Natural killer cell treated with Interleukin-12 subunit alpha and Interleukin-12 subunit beta and Interleukin-15 and Interleukin-18, amount 100 ng/mL, for 72 hours (primary cell): ENCODE measurements around the gene PPP2R5C. TPM values are rescaled to one million over a fixed set of nuclear protein-coding genes. Genes with fewer than 3 reads are reported as not detected.

ENCODE experiments used
- ATAC-seq, 2 donors: fragments of 150-1000 bp; cut with Tn5 transposase in 1 of 2; sonication (Bioruptor Pico), chemical (Tn5 transposase) in 1 of 2; 2 replicates each; pipeline ENCODE4 v1.10.0; 2021
- DNase-seq: peaks from one replicate; pipeline ENCODE4 v3.0.0; 2022; ENCODE audit warnings: low spot score
- H3K27ac Mint-ChIP-seq, 2 donors: 1 replicate in 1 of 2; 2 replicates in 1 of 2; pipeline ENCODE4 v1.8.0; 2022; ENCODE audit warnings: mixed read lengths in 2 of 2, mild to moderate bottlenecking in 1 of 2, moderate library complexity in 1 of 2
- H3K27me3 Mint-ChIP-seq, 2 donors: 1 replicate in 1 of 2; 2 replicates in 1 of 2; pipeline ENCODE4 v1.8.0; 2022; ENCODE audit warnings: mixed read lengths in 2 of 2
- H3K36me3 Mint-ChIP-seq: one replicate; pipeline ENCODE4 v1.8.0; 2022; ENCODE audit warnings: mixed read lengths
- H3K4me1 Mint-ChIP-seq, 2 donors: 1 replicate in 1 of 2; 2 replicates in 1 of 2; pipeline ENCODE4 v1.8.0; 2022; ENCODE audit warnings: low read depth in 2 of 2, mixed read lengths in 2 of 2, mild to moderate bottlenecking in 1 of 2
- H3K4me3 Mint-ChIP-seq: one replicate; pipeline ENCODE4 v1.8.0; 2022; ENCODE audit warnings: mixed read lengths
- H3K9me3 Mint-ChIP-seq: 2 replicates; pipeline ENCODE4 v1.8.0; 2022; ENCODE audit warnings: mixed read lengths
- total RNA-seq, 2 donors: library from RNA; stranded (reverse); gene quantifications; one replicate each; pipeline ENCODE4 v1.2.3, GENCODE V29; 2022

Gene PPP2R5C
- total RNA-seq, 2 donors from 2014 or later, result 149 to 210 TPM

GRCh38 chr14:101812071-101812470 lies 50.6 kb downstream of the PPP2R5C start:
- no peak for ATAC-seq
- Mint-ChIP-seq H3K27me3 (no peaks in the 10 kb centered on the region), H3K4me1 (peaks cover 50 to 74% of the 10 kb centered on the region in 2 donors), H3K27ac (peak overlapping the region; percentile 96 to 99), H3K9me3 (no peaks in the 10 kb centered on the region), H3K36me3 (peaks cover 5% of the 10 kb centered on the region), H3K4me3 (peak overlapping the region; percentile 97)
- no peak for DNase-seq

- DNase-seq, result no peak
- H3K36me3 Mint-ChIP-seq, result peaks cover 5% of the 10 kb centered on the region
Observed at GRCh38 chr14:101813171-101813759, 51.8 kb downstream of the PPP2R5C start.

GRCh38 chr14:101813833-101814232 lies 52.3 kb downstream of the PPP2R5C start:
- peaks cover 56 to 89% of the 10 kb centered on the region in 2 donors for H3K4me1 Mint-ChIP-seq
- H3K9me3 Mint-ChIP-seq, result no peaks in the 10 kb centered on the region
- peak overlapping the region; percentile 96 to 99 for H3K27ac Mint-ChIP-seq
- no peaks in the 10 kb centered on the region for H3K27me3 Mint-ChIP-seq
- DNase-seq (no peak), ATAC-seq (no peak)
- H3K36me3 Mint-ChIP-seq, result peaks cover 5% of the 10 kb centered on the region
- H3K4me3 Mint-ChIP-seq, result peak overlapping the region; percentile 97

More at GRCh38 chr14:101813171-101813759, 51.8 kb downstream of the PPP2R5C start:
- Mint-ChIP-seq H3K27me3 (no peaks in the 10 kb centered on the region), H3K9me3 (no peaks in the 10 kb centered on the region), H3K4me3 (peak overlapping the region; percentile 97), H3K27ac (peak overlapping the region; percentile 96 to 99), H3K4me1 (peaks cover 56 to 86% of the 10 kb centered on the region in 2 donors)
- ATAC-seq, result no peak

- H3K27ac Mint-ChIP-seq, result peak overlapping the region; percentile 96 to 99
- H3K36me3 Mint-ChIP-seq, result peaks cover 5% of the 10 kb centered on the region
- no peaks in the 10 kb centered on the region for H3K27me3 Mint-ChIP-seq
- H3K9me3 Mint-ChIP-seq, result no peaks in the 10 kb centered on the region
- DNase-seq (no peak), ATAC-seq (no peak)
- peaks cover 63 to 90% of the 10 kb centered on the region in 2 donors for H3K4me1 Mint-ChIP-seq
- peak overlapping the region; percentile 97 for H3K4me3 Mint-ChIP-seq
Observed at GRCh38 chr14:101814934-101815333, 53.4 kb downstream of the PPP2R5C start.

GRCh38 chr14:101815994-101816393 lies 54.5 kb downstream of the PPP2R5C start:
- Mint-ChIP-seq H3K4me1 (peaks cover 66 to 86% of the 10 kb centered on the region in 2 donors), H3K27ac (peak overlapping the region; percentile 96 to 99), H3K9me3 (no peaks in the 10 kb centered on the region), H3K27me3 (no peaks in the 10 kb centered on the region), H3K4me3 (peak overlapping the region; percentile 97), H3K36me3 (no peaks in the 10 kb centered on the region)
- DNase-seq (no peak), ATAC-seq (no peak)

GRCh38 chr14:101817501-101818001 lies 56.0 kb downstream of the PPP2R5C start:
- H3K4me3 Mint-ChIP-seq, result peak overlapping the region; percentile 86
- H3K36me3 Mint-ChIP-seq, result no peaks in the 10 kb centered on the region

GRCh38 chr14:101819251-101819990 lies 57.9 kb downstream of the PPP2R5C start:
- H3K9me3 Mint-ChIP-seq, result no peaks in the 10 kb centered on the region
- no peaks in the 10 kb centered on the region for H3K36me3 Mint-ChIP-seq
- H3K4me1 Mint-ChIP-seq, result peaks cover 63 to 79% of the 10 kb centered on the region in 2 donors
- ATAC-seq (peak; percentile 73 to 79), DNase-seq (peak; percentile 80)
- H3K27ac Mint-ChIP-seq, result peak overlapping the region; percentile 96 to 99
- H3K27me3 Mint-ChIP-seq, result no peaks in the 10 kb centered on the region
- peak overlapping the region; percentile 86 for H3K4me3 Mint-ChIP-seq

More at GRCh38 chr14:101817501-101818001, 56.0 kb downstream of the PPP2R5C start:
- Mint-ChIP-seq H3K9me3 (no peaks in the 10 kb centered on the region), H3K4me1 (peaks cover 64 to 79% of the 10 kb centered on the region in 2 donors), H3K27ac (peak overlapping the region; percentile 96 to 99), H3K27me3 (no peaks in the 10 kb centered on the region)
- peak; percentile 34 to 41 for ATAC-seq
- DNase-seq, result no peak

GRCh38 chr14:101820283-101820798 lies 58.8 kb downstream of the PPP2R5C start:
- H3K4me1 Mint-ChIP-seq, result peaks cover 60 to 78% of the 10 kb centered on the region in 2 donors
- H3K36me3 Mint-ChIP-seq, result no peaks in the 10 kb centered on the region

GRCh38 chr14:101821528-101821927 lies 60.0 kb downstream of the PPP2R5C start:
- H3K4me3 Mint-ChIP-seq, result peak overlapping the region; percentile 67
- H3K9me3 Mint-ChIP-seq, result no peaks in the 10 kb centered on the region
- peaks cover 62 to 78% of the 10 kb centered on the region in 2 donors for H3K4me1 Mint-ChIP-seq
- ATAC-seq (peak in 1 of 2 donors; percentile 11), DNase-seq (no peak)
- peak overlapping the region; percentile 95 to 96 for H3K27ac Mint-ChIP-seq
- H3K36me3 Mint-ChIP-seq, result no peaks in the 10 kb centered on the region
- no peaks in the 10 kb centered on the region for H3K27me3 Mint-ChIP-seq

More at GRCh38 chr14:101820283-101820798, 58.8 kb downstream of the PPP2R5C start:
- peak; percentile 72 for DNase-seq
- peak overlapping the region; percentile 86 for H3K4me3 Mint-ChIP-seq
- no peaks in the 10 kb centered on the region for H3K9me3 Mint-ChIP-seq
- ATAC-seq, result peak in 1 of 2 donors; percentile 49
- H3K27me3 Mint-ChIP-seq, result no peaks in the 10 kb centered on the region
- H3K27ac Mint-ChIP-seq, result peak overlapping the region; percentile 96 to 99

- peak overlapping the region; percentile 95 to 96 for H3K27ac Mint-ChIP-seq
- ATAC-seq, result no peak
- H3K4me3 Mint-ChIP-seq, result peak overlapping the region; percentile 84
- no peaks in the 10 kb centered on the region for H3K9me3 Mint-ChIP-seq
- H3K4me1 Mint-ChIP-seq, result peaks cover 63 to 79% of the 10 kb centered on the region in 2 donors
- peaks cover 6% of the 10 kb centered on the region for H3K36me3 Mint-ChIP-seq
- DNase-seq, result no peak
- H3K27me3 Mint-ChIP-seq, result no peaks in the 10 kb centered on the region
Observed at GRCh38 chr14:101823066-101823465, 61.6 kb downstream of the PPP2R5C start.

- peak overlapping the region; percentile 84 for H3K4me3 Mint-ChIP-seq
- peak; percentile 60 to 64 for ATAC-seq
- H3K4me1 Mint-ChIP-seq, result peaks cover 64 to 79% of the 10 kb centered on the region in 2 donors
- peaks cover 7% of the 10 kb centered on the region for H3K36me3 Mint-ChIP-seq
- peak; percentile 71 for DNase-seq
- no peaks in the 10 kb centered on the region for H3K27me3 Mint-ChIP-seq
- H3K27ac Mint-ChIP-seq, result peak overlapping the region; percentile 95 to 96
- H3K9me3 Mint-ChIP-seq, result no peaks in the 10 kb centered on the region
Observed at GRCh38 chr14:101823511-101824120, 62.1 kb downstream of the PPP2R5C start.

GRCh38 chr14:101824339-101824727 lies 62.8 kb downstream of the PPP2R5C start:
- no peaks in the 10 kb centered on the region for H3K9me3 Mint-ChIP-seq
- ATAC-seq, result no peak
- peaks cover 7% of the 10 kb centered on the region for H3K36me3 Mint-ChIP-seq
- peak overlapping the region; percentile 95 to 96 for H3K27ac Mint-ChIP-seq
- no peaks in the 10 kb centered on the region for H3K27me3 Mint-ChIP-seq
- H3K4me3 Mint-ChIP-seq, result peak overlapping the region; percentile 84
- DNase-seq, result no peak
- H3K4me1 Mint-ChIP-seq, result peaks cover 64 to 76% of the 10 kb centered on the region in 2 donors

- Mint-ChIP-seq H3K4me3 (peak overlapping the region; percentile 84), H3K9me3 (no peaks in the 10 kb centered on the region), H3K4me1 (peaks cover 61 to 80% of the 10 kb centered on the region in 2 donors), H3K27me3 (no peaks in the 10 kb centered on the region), H3K27ac (peak overlapping the region; percentile 95 to 96), H3K36me3 (peaks cover 7% of the 10 kb centered on the region)
- no peak for ATAC-seq
- DNase-seq, result no peak
Observed at GRCh38 chr14:101825797-101826196, 64.3 kb downstream of the PPP2R5C start.
